ENCODE data around the gene OR56A4.
"Not testable (repeated sequence)": the region's sequence is repeated elsewhere in the genome, so short reads cannot be mapped to it uniquely, and the experiment has no call there.

The OR56A4 gene

DNA sequence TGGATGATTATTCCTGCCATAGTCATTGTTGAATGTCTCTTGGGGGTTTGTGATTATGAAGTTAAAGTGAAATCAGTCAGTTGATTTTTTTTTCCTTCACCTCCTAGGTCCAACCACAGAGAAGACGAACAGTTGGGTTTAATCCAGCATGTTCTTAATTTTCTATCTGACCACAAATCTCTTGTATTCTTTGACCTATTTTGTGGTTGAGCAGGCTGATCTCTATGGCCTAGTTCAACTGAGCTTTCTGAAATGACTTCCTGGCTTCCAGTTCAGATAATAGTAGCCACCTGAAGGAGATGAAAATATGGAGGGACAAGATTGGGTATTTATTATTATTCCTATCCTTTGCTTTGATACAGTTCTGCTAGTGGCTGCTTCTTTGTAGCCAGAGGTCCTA, 33.2 kb downstream of the OR56A4 start:
- TF ChIP-seq, protein P1, sequence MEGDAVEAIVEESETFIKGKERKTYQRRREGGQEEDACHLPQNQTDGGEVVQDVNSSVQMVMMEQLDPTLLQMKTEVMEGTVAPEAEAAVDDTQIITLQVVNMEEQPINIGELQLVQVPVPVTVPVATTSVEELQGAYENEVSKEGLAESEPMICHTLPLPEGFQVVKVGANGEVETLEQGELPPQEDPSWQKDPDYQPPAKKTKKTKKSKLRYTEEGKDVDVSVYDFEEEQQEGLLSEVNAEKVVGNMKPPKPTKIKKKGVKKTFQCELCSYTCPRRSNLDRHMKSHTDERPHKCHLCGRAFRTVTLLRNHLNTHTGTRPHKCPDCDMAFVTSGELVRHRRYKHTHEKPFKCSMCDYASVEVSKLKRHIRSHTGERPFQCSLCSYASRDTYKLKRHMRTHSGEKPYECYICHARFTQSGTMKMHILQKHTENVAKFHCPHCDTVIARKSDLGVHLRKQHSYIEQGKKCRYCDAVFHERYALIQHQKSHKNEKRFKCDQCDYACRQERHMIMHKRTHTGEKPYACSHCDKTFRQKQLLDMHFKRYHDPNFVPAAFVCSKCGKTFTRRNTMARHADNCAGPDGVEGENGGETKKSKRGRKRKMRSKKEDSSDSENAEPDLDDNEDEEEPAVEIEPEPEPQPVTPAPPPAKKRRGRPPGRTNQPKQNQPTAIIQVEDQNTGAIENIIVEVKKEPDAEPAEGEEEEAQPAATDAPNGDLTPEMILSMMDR (IDR thresholded peaks at IDR 0.05; ENCODE audit: control extremely low read depth, extremely low read depth, low read depth, missing control alignments) = no peak
- CTCF ChIA-PET = interaction anchor here (1.2 kb wide), 1 partner anchor 10 kb away, joined by 3 read pairs; no protein-coding TSS in a partner anchor
- POLR2A ChIA-PET = no interaction called here
- DNase-seq (ENCODE audit: extremely low spot score) = no peak

DNA sequence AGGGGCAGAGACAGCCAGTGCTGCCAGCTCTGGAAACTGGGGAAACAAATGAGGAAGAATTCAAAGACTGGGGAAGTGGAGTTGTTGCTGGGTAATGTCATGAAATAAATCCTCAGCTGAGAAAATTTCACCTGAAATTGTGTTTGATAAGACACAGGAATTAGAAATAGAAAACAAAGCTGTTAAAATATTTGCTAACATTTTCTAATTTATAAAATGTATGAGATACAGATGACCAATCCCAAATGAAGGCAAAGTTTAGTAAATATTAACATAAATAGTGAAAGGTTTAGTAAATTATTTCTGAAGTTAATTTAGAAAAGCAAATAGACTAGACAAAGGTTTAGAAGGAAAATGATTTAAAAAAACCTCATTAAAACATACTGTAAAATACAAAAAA, 38.4 kb downstream of the OR56A4 start, which contains the start of gene OR56A5:
Gene OR56A5 (minus strand): TSS at position 101 of the 400 bp plus-strand sequence. CDS start 0 bp downstream, at position 101.
- CTCF ChIA-PET = no interaction called here
- POLR2A ChIA-PET = no interaction called here
- no peak for DNase-seq (ENCODE audit: extremely low spot score)
- TF ChIP-seq, protein P1 (IDR thresholded peaks at IDR 0.05; ENCODE audit: control extremely low read depth, extremely low read depth, low read depth, missing control alignments) = no peak

DNA sequence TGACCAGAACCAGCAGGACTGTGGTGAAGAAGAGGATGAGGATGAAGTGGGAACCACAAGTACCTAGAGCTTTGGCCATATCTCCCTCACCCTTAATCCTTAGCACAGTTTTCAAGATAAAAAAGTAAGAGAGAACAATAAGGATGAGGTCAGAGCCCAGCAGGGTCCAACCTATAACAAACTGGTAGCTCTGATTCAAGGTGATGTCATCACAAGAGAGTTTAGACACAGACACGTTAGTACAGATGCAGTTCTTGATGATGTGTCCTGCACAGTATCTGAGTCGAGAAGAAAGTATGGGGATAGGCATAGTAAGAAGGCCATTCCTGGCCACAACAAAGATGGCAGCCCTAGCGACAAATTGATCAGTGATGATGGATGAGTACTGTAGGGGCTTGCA, 39.0 kb downstream of the OR56A4 start:
- ChIA-PET CTCF (no interaction called here), POLR2A (no interaction called here)
- TF ChIP-seq, protein P1 (IDR thresholded peaks at IDR 0.05; ENCODE audit: control extremely low read depth, extremely low read depth, low read depth, missing control alignments) = no peak
- no peak for DNase-seq (ENCODE audit: extremely low spot score)

DNA sequence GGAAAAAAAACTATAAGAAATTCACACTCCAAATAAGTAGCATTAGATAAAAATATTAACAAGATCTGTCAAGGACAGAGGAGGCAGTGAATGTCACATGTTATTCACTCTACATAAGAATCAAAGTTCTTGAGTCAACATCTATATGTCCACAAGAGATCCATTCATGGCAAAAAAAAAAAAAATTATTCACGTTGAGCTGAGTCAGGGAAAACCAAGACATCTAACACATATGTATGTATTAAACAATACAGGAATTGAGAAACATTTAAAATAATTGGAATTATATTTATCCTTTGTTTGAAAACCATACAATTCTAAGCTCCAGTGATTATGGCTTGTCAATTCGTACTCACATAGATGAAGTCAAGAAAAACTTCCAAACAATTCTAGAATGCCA, 39.8 kb downstream of the OR56A4 start:
- ChIA-PET CTCF (no interaction called here), POLR2A (no interaction called here)
- TF ChIP-seq, protein P1 (IDR thresholded peaks at IDR 0.05; ENCODE audit: control extremely low read depth, extremely low read depth, low read depth, missing control alignments) = no peak
- no peak for DNase-seq (ENCODE audit: extremely low spot score)

DNA sequence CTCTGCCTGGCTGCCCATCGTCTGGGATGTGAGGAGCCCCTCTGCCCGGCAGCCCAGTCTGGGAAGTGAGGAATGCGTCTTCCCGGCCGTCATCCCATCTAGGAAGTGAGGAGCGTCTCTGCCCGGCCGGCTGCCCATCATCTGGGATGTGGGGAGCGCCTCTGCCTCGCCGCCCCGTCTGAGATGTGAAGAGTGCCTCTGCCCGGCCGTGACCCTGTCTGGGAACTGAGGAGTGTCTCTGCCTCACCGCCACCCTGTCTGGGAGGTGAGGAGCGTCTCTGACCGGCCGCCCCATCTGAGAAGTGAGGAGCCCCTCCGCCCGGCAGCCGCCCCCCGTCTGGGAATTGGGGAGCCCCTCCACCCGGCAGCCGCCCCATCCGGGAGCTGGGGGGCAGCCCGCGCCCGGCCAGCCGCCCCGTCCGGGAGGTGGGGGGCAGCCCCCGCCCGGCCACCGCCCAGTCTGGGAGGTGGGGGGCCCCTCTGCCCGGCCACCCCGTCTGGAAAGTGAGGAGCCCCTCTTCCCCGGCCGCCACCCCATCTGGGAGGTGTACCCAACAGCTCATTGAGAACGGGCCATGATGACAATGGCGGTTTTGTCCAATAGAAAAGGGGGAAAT, 45.9 kb downstream of the OR56A4 start:
- DNase-seq (ENCODE audit: extremely low spot score); CTCF ChIA-PET: not testable (repeated sequence)

DNA sequence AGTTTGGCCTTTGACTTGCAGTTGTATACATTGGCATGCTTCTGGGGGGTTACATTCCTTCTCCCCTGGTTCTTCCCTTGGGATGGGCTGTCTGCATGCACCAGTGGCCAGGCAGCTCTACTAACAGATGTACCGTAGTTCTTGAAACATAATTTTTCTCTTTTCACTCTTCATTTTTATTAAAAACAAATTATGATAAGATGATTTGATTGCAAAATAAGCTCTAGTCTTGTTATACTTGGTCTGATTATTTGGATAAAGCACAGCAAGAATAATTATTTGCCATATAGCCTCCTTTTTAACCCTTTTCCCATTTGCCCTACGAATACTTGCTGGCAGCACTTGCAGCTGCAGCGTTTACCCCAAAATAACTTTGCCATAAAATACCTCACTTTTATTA, 51.2 kb downstream of the OR56A4 start:
- DNase-seq (ENCODE audit: extremely low spot score) = no peak
- TF ChIP-seq, protein P1 (IDR thresholded peaks at IDR 0.05; ENCODE audit: control extremely low read depth, extremely low read depth, low read depth, missing control alignments) = no peak
- ChIA-PET POLR2A (no interaction called here), CTCF (no interaction called here)

More for the DNA sequence above, 45.9 kb downstream of the OR56A4 start:
- POLR2A ChIA-PET = not testable (repeated sequence)

Data from GM10248 (cell line).